ENCODE data around the gene NUP210. TPM values are rescaled to one million over a fixed set of nuclear protein-coding genes. Genes with fewer than 3 reads are reported as not detected.

The NUP210 gene
- total RNA-seq, 1 donor from 2014 or later = 91.9 TPM

DNA sequence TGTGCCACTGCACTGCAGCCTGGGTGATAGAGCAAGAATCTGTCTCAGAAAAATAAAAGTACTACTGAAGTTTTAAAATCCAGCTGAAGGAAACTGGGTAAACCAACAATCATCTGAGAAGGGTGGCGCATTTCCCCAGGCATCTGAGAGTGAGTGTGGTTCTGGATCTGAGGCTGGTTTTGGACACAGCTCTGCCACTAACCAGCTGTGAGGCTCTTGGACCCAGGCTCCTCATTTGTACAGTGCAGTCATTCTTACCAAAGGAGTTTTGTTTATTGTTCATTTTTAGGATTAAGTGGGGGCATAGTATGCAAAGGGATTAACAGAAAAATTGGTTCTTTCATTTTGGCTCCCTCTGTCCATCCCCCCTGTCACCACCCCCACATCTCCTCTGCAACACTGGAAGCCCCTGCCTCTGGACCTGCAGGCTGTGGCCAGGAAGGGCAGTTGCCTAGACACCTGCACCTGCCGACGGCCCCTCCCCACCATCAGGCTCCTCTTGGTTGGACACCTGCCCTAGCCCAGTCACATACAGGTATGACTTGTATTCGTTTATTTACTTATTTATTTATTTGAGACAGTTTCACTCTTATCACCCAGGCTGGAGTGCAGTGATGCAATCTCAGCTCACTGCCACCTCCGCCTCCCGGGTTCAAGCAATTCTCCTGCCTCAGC, 8.8 kb downstream of the NUP210 start:
- no peaks in the 10 kb centered on the region for H3K27me3 Mint-ChIP-seq
- peaks cover 52% of the 10 kb centered on the region for H3K4me1 Mint-ChIP-seq
- DNase-seq (no peak), ATAC-seq (ENCODE audit: low read depth) (no peak)
- CTCF ChIA-PET = no interaction called here
- intact Hi-C loops (cut with micrococcal nuclease) = loop anchor here (5.0 kb wide), 1 partner anchor 39 kb away; no protein-coding TSS in a partner anchor
- H3K36me3 Mint-ChIP-seq (ENCODE audit: low read depth) = peaks cover 19% of the 10 kb centered on the region
- H3K9me3 Mint-ChIP-seq = peaks cover 8% of the 10 kb centered on the region
- POLR2A ChIA-PET = interaction anchor here (0.6 kb wide), 1 partner anchor 22 kb away, joined by 3 read pairs; no protein-coding TSS in a partner anchor
- H3K27ac Mint-ChIP-seq = peak overlapping the region; percentile 37
- H3K4me3 Mint-ChIP-seq = no peak overlapping the region
- TF ChIP-seq CTCF (IDR thresholded peaks at IDR 0.05) = no peak

DNA sequence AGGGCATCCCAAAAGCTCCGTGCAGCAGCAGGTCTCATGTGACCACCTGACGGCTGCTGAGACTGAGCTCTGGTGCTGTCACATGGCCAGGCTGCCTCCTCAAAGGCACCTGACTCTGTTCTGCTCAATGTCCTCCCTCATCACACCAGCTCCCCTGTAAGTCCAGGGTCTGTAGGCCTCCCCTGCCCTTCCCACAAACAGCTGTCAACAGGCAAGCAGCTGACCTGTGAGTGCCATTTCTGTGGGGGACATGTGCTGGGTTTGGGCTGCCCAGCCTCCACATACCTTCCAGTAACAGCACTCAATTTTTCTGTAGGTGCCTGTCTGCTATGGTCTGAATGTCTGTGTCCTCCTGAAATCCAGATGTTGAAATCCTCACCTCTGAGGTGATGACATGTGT, 11.2 kb downstream of the NUP210 start:
- POLR2A ChIA-PET = no interaction called here
- intact Hi-C loops (cut with micrococcal nuclease) = no loop called here
- peaks cover 8% of the 10 kb centered on the region for H3K9me3 Mint-ChIP-seq

GRCh38 chr3:13407926-13408325, 12.2 kb downstream of the NUP210 start:
- DNase-seq (no peak), ATAC-seq (ENCODE audit: low read depth) (no peak)
- Mint-ChIP-seq H3K27ac (no peak overlapping the region), H3K36me3 (ENCODE audit: low read depth) (peaks cover 27% of the 10 kb centered on the region), H3K27me3 (no peaks in the 10 kb centered on the region), H3K4me3 (no peak overlapping the region), H3K4me1 (peaks cover 31% of the 10 kb centered on the region), H3K9me3 (peaks cover 8% of the 10 kb centered on the region)
- intact Hi-C loops (cut with micrococcal nuclease) = no loop called here
- no peak for TF ChIP-seq CTCF (IDR thresholded peaks at IDR 0.05)
- POLR2A ChIA-PET = interaction anchor here (1.1 to 1.7 kb wide), 2 partner anchors 11 to 44 kb away, joined by 3 to 4 read pairs; no protein-coding TSS in a partner anchor
- CTCF ChIA-PET = interaction anchor here (0.6 to 0.9 kb wide), 2 partner anchors 16 to 137 kb away, joined by 3 to 4 read pairs; no protein-coding TSS in a partner anchor

More for the DNA sequence above, 11.2 kb downstream of the NUP210 start:
- H3K36me3 Mint-ChIP-seq (ENCODE audit: low read depth) = peaks cover 23% of the 10 kb centered on the region
- ATAC-seq (ENCODE audit: low read depth) (no peak), DNase-seq (no peak)
- TF ChIP-seq CTCF (IDR thresholded peaks at IDR 0.05) = no peak
- CTCF ChIA-PET = interaction anchor here (0.9 kb wide), 1 partner anchor 17 kb away, joined by 4 read pairs; no protein-coding TSS in a partner anchor
- no peak overlapping the region for H3K4me3 Mint-ChIP-seq
- H3K4me1 Mint-ChIP-seq = peaks cover 39% of the 10 kb centered on the region
- no peaks in the 10 kb centered on the region for H3K27me3 Mint-ChIP-seq
- H3K27ac Mint-ChIP-seq = no peak overlapping the region

- DNase-seq (no peak), ATAC-seq (ENCODE audit: low read depth) (no peak)
- Mint-ChIP-seq H3K9me3 (peaks cover 8% of the 10 kb centered on the region), H3K36me3 (ENCODE audit: low read depth) (peaks cover 31% of the 10 kb centered on the region), H3K27ac (no peak overlapping the region), H3K4me3 (no peak overlapping the region), H3K4me1 (peaks cover 31% of the 10 kb centered on the region), H3K27me3 (no peaks in the 10 kb centered on the region)
- CTCF ChIA-PET = no interaction called here
- intact Hi-C loops (cut with micrococcal nuclease) = no loop called here
- no peak for TF ChIP-seq CTCF (IDR thresholded peaks at IDR 0.05)
- POLR2A ChIA-PET = interaction anchor here (1.1 to 1.7 kb wide), 2 partner anchors 11 to 44 kb away, joined by 3 to 4 read pairs; no protein-coding TSS in a partner anchor
Observed at GRCh38 chr3:13407475-13407874, 12.6 kb downstream of the NUP210 start.

- intact Hi-C loops (cut with micrococcal nuclease) = no loop called here
- no peak overlapping the region for H3K4me3 Mint-ChIP-seq
- peaks cover 33% of the 10 kb centered on the region for H3K4me1 Mint-ChIP-seq
- TF ChIP-seq CTCF (IDR thresholded peaks at IDR 0.05) = no peak
- H3K9me3 Mint-ChIP-seq = peaks cover 8% of the 10 kb centered on the region
- CTCF ChIA-PET = interaction anchor here (1.7 kb wide), 1 partner anchor 46 kb away, joined by 9 read pairs; no protein-coding TSS in a partner anchor
- ATAC-seq (ENCODE audit: low read depth) (no peak), DNase-seq (no peak)
- no peaks in the 10 kb centered on the region for H3K27me3 Mint-ChIP-seq
- peaks cover 34% of the 10 kb centered on the region for H3K36me3 Mint-ChIP-seq (ENCODE audit: low read depth)
- POLR2A ChIA-PET = no interaction called here
- H3K27ac Mint-ChIP-seq = no peak overlapping the region
Observed at GRCh38 chr3:13406190-13406589, 13.9 kb downstream of the NUP210 start.
